Endothelial cell of umbilical vein (primary cell): ENCODE data around the gene PHLPP1. TPM values are rescaled to one million over a fixed set of nuclear protein-coding genes. Genes with fewer than 3 reads are reported as not detected.
A peak's percentile ranks its signal among the peaks of the same experiment; 100 is the strongest.

Source experiments
- BruUV-seq: library from RNA; stranded (reverse); fragments of 400-500 nt; replicated peaks from 2 replicates; lab custom pipeline; 2021; lab: Mats Ljungman, UMichigan
- CTCF ChIA-PET: fragments of 300-600, 350-600 bp; sonication (Branson Sonifier 250); formaldehyde crosslinking; loops from one replicate; lab custom pipeline; 2021; ENCODE audit warnings: antibody characterized with exemption, inconsistent platforms; lab: Charles Lee
- POLR2A ChIA-PET: fragments of 300-600, 350-600 bp; sonication (Branson Sonifier 250); formaldehyde crosslinking; loops from one replicate; lab custom pipeline; 2021; ENCODE audit warnings: antibody characterized with exemption, inconsistent platforms; lab: Charles Lee
- DNase-seq: peaks from one replicate; pipeline ENCODE4 v3.0.0-alpha.2; 2011; ENCODE audit warnings: low read depth, low spot score
- FAIRE-seq: peaks from 2 replicates; lab custom pipeline; 2011; peaks lifted over from hg19 to GRCh38; lab: Jason Lieb, UNC
- H2AFZ ChIP-seq: 2 replicates; pipeline ENCODE4 v1.6.0; 2012; ENCODE audit warnings: low read depth, low read length, control low read depth, inconsistent platforms
- H3K27ac ChIP-seq: 2 replicates; pipeline ENCODE4 v1.5.1; 2011; ENCODE audit warnings: low read depth, mild to moderate bottlenecking, control low read depth, low read length, moderate library complexity; ENCODE audit not compliant: insufficient read depth
- H3K27me3 ChIP-seq, 2 experiments: 2 replicates each; pipeline versions ENCODE4 v1.6.0 to v1.6.1; 2011; ENCODE audit warnings: low read length in 2 of 2, mixed read lengths in 1 of 2; ENCODE audit not compliant: control insufficient read depth in 2 of 2, insufficient read depth in 2 of 2
- H3K36me3 ChIP-seq, 2 experiments: 2 replicates in 1 of 2; 3 replicates in 1 of 2; pipeline ENCODE4 v1.5.1; 2011; ENCODE audit warnings: low read length in 2 of 2, mild to moderate bottlenecking in 1 of 2, moderate library complexity in 1 of 2; ENCODE audit not compliant: control insufficient read depth in 2 of 2, insufficient read depth in 2 of 2; ENCODE audit errors: extremely low read depth in 1 of 2
- H3K4me1 ChIP-seq: 3 replicates; pipeline ENCODE4 v1.5.1; 2011; ENCODE audit warnings: mild to moderate bottlenecking, low read length; ENCODE audit not compliant: control insufficient read depth, insufficient read depth; ENCODE audit errors: extremely low read depth
- H3K4me2 ChIP-seq: 2 replicates; pipeline ENCODE4 v1.6.1; 2011; ENCODE audit warnings: low read length, control low read depth, mixed read lengths; ENCODE audit not compliant: insufficient read depth
- H3K4me3 ChIP-seq, 3 experiments: fragments of 200-600 bp in 1 of 3; sonication (generic), shearing (Covaris generic) in 1 of 3; replicated peaks in 1 of 3; 2 replicates each; pipeline ENCODE4 v1.5.1; 2011 to 2016; ENCODE audit warnings: control low read depth in 3 of 3, low read length in 3 of 3, mild to moderate bottlenecking in 2 of 3, inconsistent platforms in 1 of 3, low read depth in 1 of 3, moderate library complexity in 1 of 3; ENCODE audit not compliant: insufficient read depth in 1 of 3
- H3K79me2 ChIP-seq: 2 replicates; pipeline ENCODE4 v1.6.0; 2012; ENCODE audit warnings: low read length, inconsistent platforms; ENCODE audit not compliant: control insufficient read depth, insufficient read depth
- H3K9ac ChIP-seq: replicated peaks from 2 replicates; pipeline ENCODE3; 2011; ENCODE audit warnings: low read length, control low read depth; ENCODE audit not compliant: insufficient read depth; ENCODE audit errors: extremely low read depth
- H3K9me1 ChIP-seq: replicated peaks from 3 replicates; pipeline ENCODE4 v1.6.0; 2011; ENCODE audit warnings: mild to moderate bottlenecking, low read length; ENCODE audit not compliant: control insufficient read depth, insufficient read depth; ENCODE audit errors: extremely low read depth
- H3K9me3 ChIP-seq: replicated peaks from 2 replicates; pipeline ENCODE4 v1.5.1; 2012; ENCODE audit warnings: low read length, inconsistent platforms; ENCODE audit not compliant: control insufficient read depth, insufficient read depth
- H4K20me1 ChIP-seq: replicated peaks from 2 replicates; pipeline ENCODE3; 2011; ENCODE audit warnings: mild to moderate bottlenecking, low read length; ENCODE audit not compliant: control insufficient read depth, insufficient read depth; ENCODE audit errors: extremely low read depth
- EZH2 ChIP-seq: IDR thresholded peaks from 2 replicates; pipeline ENCODE4 v1.6.1; 2012; ENCODE audit warnings: borderline replicate concordance, low read depth, mild to moderate bottlenecking, moderate library complexity, low read length, inconsistent platforms; ENCODE audit not compliant: severe bottlenecking
- FOS ChIP-seq: IDR thresholded peaks from 2 replicates; pipeline ENCODE4 v1.6.1; 2011; ENCODE audit warnings: mild to moderate bottlenecking, low read length, moderate library complexity, borderline replicate concordance; ENCODE audit not compliant: insufficient read depth
- GATA2 ChIP-seq: IDR thresholded peaks from 2 replicates; pipeline ENCODE4 v1.7.0; 2011; ENCODE audit warnings: low read depth, mild to moderate bottlenecking, moderate library complexity, mixed read lengths, low read length; ENCODE audit not compliant: insufficient read length, insufficient read depth
- JUN ChIP-seq: IDR thresholded peaks from 2 replicates; pipeline ENCODE4 v1.6.1; 2011; ENCODE audit warnings: borderline replicate concordance, low read depth; ENCODE audit not compliant: insufficient read length, insufficient read depth
- MYC ChIP-seq: IDR thresholded peaks from one replicate; pipeline ENCODE4 v1.6.1; 2011; ENCODE audit warnings: mild to moderate bottlenecking, low read depth, low read length
- POLR2A ChIP-seq: IDR thresholded peaks from 2 replicates; pipeline ENCODE4 v1.6.1; 2012; ENCODE audit warnings: low read depth, mild to moderate bottlenecking, control low read depth, low read length
- POLR2AphosphoS5 ChIP-seq: IDR thresholded peaks from 2 replicates; pipeline ENCODE4 v1.6.1; 2012; ENCODE audit warnings: low read depth, mild to moderate bottlenecking, control low read depth, low read length, moderate library complexity; ENCODE audit not compliant: insufficient read depth
- dilution Hi-C: fragments of 300-500 bp; cut with MboI; formaldehyde crosslinking; loops from one replicate; pipeline ENCODE4 v1.15.0; 2019; ENCODE audit warnings: low sequenced_read_pairs; ENCODE audit not compliant: extremely low pct_ligation_motif_present
- intact Hi-C: fragments of 100-400 bp; cut with micrococcal nuclease; formaldehyde crosslinking; loops from one replicate; pipeline ENCODE4 v1.10.0; 2022
- polyA plus RNA-seq, 4 experiments: library from polyadenylated mRNA; depleted of rRNA in 3 of 4; stranded (reverse) in 3 of 4; unstranded in 1 of 4; fragments of >200 nt; gene quantifications; 2 replicates each; pipeline versions ENCODE4 v1.2.1 to v1.2.3, GENCODE V29; 2011 to 2012; ENCODE audit warnings: missing spikeins in 1 of 4
- total RNA-seq: library from RNA; stranded (reverse); gene quantifications from 2 replicates; pipeline ENCODE4 v1.2.3, GENCODE V29; 2021
- TF ChIP-seq, protein P1 (sequence below), 2 donors: IDR thresholded peaks; 1 replicate in 1 of 2; 2 replicates in 1 of 2; pipeline ENCODE4 v1.5.1; 2011; ENCODE audit warnings: low read length in 2 of 2, mild to moderate bottlenecking in 2 of 2, moderate library complexity in 2 of 2, control low read depth in 1 of 2, inconsistent platforms in 1 of 2, low read depth in 1 of 2; ENCODE audit not compliant: insufficient read depth in 1 of 2; ENCODE audit errors: extremely low read depth in 1 of 2
- TF ChIP-seq, protein P2 (sequence below): IDR thresholded peaks from 2 replicates; pipeline ENCODE4 v1.6.1; 2011; ENCODE audit not compliant: insufficient read depth, insufficient read length

The PHLPP1 gene
- total and polyA plus RNA-seq, 2 donors (not counting 3 experiments of a cell fraction or from before 2014, with no cell fraction given): 4.0 to 10.8 TPM

DNA sequence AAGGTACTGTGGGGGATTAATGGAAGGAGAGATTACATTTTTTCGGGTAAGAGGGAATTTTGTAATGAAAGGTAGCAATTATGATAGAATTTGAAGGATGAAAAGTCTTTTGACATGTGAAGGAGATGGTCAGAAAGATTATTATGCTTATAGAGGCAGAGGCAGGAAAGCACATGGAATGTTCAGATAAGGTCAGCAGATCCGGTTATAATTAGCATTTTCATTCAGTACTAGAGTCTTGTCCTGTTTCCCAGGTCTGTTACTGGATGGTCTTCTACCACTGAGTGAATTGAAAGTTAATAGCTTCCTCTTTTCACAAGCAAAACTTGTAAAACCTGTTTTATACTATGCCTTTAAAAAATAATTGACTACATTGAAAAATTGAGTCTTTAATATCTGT lies 116.9 kb downstream of the PHLPP1 start:
- BruUV-seq: no TSS peak
- Histone ChIP-seq H3K9ac (no peak overlapping the region), H3K27me3 (no peaks in the 10 kb centered on the region), H3K79me2 (no peaks in the 10 kb centered on the region), H3K4me2 (peak overlapping the region; percentile 22), H3K9me3 (no peaks in the 10 kb centered on the region), H3K36me3 (no peaks in the 10 kb centered on the region), H4K20me1 (no peaks in the 10 kb centered on the region), H3K4me1 (peaks cover 17% of the 10 kb centered on the region), H3K9me1 (no peaks in the 10 kb centered on the region), H3K27ac (no peak overlapping the region), H3K4me3 (no peak overlapping the region), H2AFZ (no peak overlapping the region)
- FAIRE-seq (peak; percentile 55), DNase-seq (peak; percentile 56)
- ChIA-PET CTCF (interaction anchor here (0.8 to 1.7 kb wide), 4 partner anchors 12 to 117 kb away, joined by 3 to 5 read pairs (median 4); partner anchors contain the start of gene PHLPP1), POLR2A (interaction anchor here (0.6 kb wide), 1 partner anchor 89 kb away, joined by 3 read pairs; no protein-coding TSS in a partner anchor)
- TF ChIP-seq EZH2 (no peak), GATA2 (peak; percentile 26)
- intact Hi-C loops: no loop called here
- dilution Hi-C loops: no loop called here

DNA sequence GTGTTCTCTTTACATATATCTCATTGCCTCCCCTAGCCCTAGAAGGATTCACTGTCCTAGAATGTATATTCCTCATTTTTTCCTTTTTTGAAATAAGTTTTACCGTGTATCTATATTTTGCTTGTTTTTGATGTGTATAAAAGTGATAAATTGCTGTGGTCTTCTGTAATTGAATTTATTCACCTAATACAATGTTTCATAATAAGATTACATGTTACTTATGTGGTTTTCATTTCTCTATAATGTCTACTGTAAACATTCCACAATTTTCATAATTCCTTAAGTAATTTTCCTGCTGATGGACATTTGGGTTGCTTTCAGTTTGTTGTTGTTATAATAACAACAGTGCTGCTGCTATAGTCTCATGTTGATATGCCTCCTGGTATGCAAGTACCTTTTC lies 118.2 kb downstream of the PHLPP1 start:
- FAIRE-seq: no peak
- no peak overlapping the region for H3K4me2 ChIP-seq
- CTCF ChIA-PET: no interaction called here

More for the DNA sequence above, 118.2 kb downstream of the PHLPP1 start:
- Histone ChIP-seq H3K9me1 (no peaks in the 10 kb centered on the region), H3K4me3 (no peak overlapping the region), H3K27ac (no peak overlapping the region), H3K79me2 (no peaks in the 10 kb centered on the region), H3K27me3 (no peaks in the 10 kb centered on the region), H3K9me3 (no peaks in the 10 kb centered on the region), H3K4me1 (peaks cover 12% of the 10 kb centered on the region), H3K36me3 (no peaks in the 10 kb centered on the region), H3K9ac (no peak overlapping the region), H2AFZ (no peak overlapping the region), H4K20me1 (no peaks in the 10 kb centered on the region)
- intact Hi-C loops: no loop called here
- BruUV-seq: no TSS peak
- dilution Hi-C loops: no loop called here
- no peak for DNase-seq
- POLR2A ChIA-PET: no interaction called here
- no peak for TF ChIP-seq EZH2
- no peak for TF ChIP-seq POLR2AphosphoS5
- no peak for TF ChIP-seq MYC
- TF ChIP-seq, protein P1, sequence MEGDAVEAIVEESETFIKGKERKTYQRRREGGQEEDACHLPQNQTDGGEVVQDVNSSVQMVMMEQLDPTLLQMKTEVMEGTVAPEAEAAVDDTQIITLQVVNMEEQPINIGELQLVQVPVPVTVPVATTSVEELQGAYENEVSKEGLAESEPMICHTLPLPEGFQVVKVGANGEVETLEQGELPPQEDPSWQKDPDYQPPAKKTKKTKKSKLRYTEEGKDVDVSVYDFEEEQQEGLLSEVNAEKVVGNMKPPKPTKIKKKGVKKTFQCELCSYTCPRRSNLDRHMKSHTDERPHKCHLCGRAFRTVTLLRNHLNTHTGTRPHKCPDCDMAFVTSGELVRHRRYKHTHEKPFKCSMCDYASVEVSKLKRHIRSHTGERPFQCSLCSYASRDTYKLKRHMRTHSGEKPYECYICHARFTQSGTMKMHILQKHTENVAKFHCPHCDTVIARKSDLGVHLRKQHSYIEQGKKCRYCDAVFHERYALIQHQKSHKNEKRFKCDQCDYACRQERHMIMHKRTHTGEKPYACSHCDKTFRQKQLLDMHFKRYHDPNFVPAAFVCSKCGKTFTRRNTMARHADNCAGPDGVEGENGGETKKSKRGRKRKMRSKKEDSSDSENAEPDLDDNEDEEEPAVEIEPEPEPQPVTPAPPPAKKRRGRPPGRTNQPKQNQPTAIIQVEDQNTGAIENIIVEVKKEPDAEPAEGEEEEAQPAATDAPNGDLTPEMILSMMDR (IDR thresholded peaks at IDR 0.05; ENCODE audit: extremely low read depth in 1 of 2, insufficient read depth in 1 of 2, low read depth in 1 of 2, low read length in 2 of 2): no peak
- no peak for TF ChIP-seq JUN
- TF ChIP-seq, protein P2, sequence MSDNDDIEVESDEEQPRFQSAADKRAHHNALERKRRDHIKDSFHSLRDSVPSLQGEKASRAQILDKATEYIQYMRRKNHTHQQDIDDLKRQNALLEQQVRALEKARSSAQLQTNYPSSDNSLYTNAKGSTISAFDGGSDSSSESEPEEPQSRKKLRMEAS: no peak
- TF ChIP-seq GATA2: no peak
- no peak for TF ChIP-seq FOS
- no peak for TF ChIP-seq POLR2A
